Endodermal cell (in vitro differentiated cells): ENCODE data around the gene ITPK1. TPM values are rescaled to one million over a fixed set of nuclear protein-coding genes. Genes with fewer than 3 reads are reported as not detected.

Experiments
- DNase-seq: peaks from one replicate; pipeline ENCODE4 v3.0.0-alpha.2; 2017
- H3K27ac ChIP-seq: 2 replicates; pipeline ENCODE4 v1.5.1; 2013; ENCODE audit warnings: mild to moderate bottlenecking, low read depth, low read length, moderate library complexity
- H3K27me3 ChIP-seq: 2 replicates; pipeline ENCODE4 v1.6.1; 2013; ENCODE audit warnings: mild to moderate bottlenecking, low read length, moderate library complexity; ENCODE audit not compliant: insufficient read depth, control insufficient read depth, poor library complexity, severe bottlenecking
- H3K36me3 ChIP-seq: 2 replicates; pipeline ENCODE4 v1.7.0; 2013; ENCODE audit warnings: mild to moderate bottlenecking, low read length, moderate library complexity; ENCODE audit not compliant: control insufficient read depth, insufficient read depth
- H3K4me1 ChIP-seq: one replicate; pipeline ENCODE4 v1.7.0; 2013; ENCODE audit warnings: low read length; ENCODE audit not compliant: control insufficient read depth, insufficient read depth
- H3K4me3 ChIP-seq: 2 replicates; pipeline ENCODE4 v1.5.1; 2013; ENCODE audit warnings: mild to moderate bottlenecking, low read length, moderate library complexity
- H3K9ac ChIP-seq: 2 replicates; pipeline ENCODE4 v1.6.1; 2013; ENCODE audit warnings: mild to moderate bottlenecking, low read length, moderate library complexity; ENCODE audit not compliant: poor library complexity, severe bottlenecking; ENCODE audit errors: extremely low read depth
- H3K9me3 ChIP-seq: 2 replicates; pipeline ENCODE4 v1.6.1; 2013; ENCODE audit warnings: mild to moderate bottlenecking, low read length, moderate library complexity; ENCODE audit not compliant: control insufficient read depth
- H3K27ac Mint-ChIP-seq: 2 replicates; pipeline ENCODE4 v1.8.0; 2020; ENCODE audit warnings: mixed read lengths
- H3K27me3 Mint-ChIP-seq: 2 replicates; pipeline ENCODE4 v1.8.0; 2021; ENCODE audit warnings: mild to moderate bottlenecking, mixed read lengths; ENCODE audit not compliant: insufficient read depth
- H3K36me3 Mint-ChIP-seq: 2 replicates; pipeline ENCODE4 v1.8.0; 2020; ENCODE audit warnings: low read depth, mixed read lengths
- H3K4me1 Mint-ChIP-seq: 2 replicates; pipeline ENCODE4 v1.8.0; 2020; ENCODE audit warnings: mixed read lengths
- H3K4me3 Mint-ChIP-seq: 2 replicates; pipeline ENCODE4 v1.8.0; 2020; ENCODE audit warnings: mild to moderate bottlenecking, moderate library complexity, mixed read lengths
- H3K9me3 Mint-ChIP-seq: 2 replicates; pipeline ENCODE4 v1.8.0; 2020; ENCODE audit warnings: mild to moderate bottlenecking, mixed read lengths
- WGBS, 2 experiments: methylation state at CpG; one replicate each; pipeline versions ENCODE4 v1.1.5 to v1.1.7; 2013; ENCODE audit warnings: missing lambda C conversion rate in 2 of 2, mixed read lengths in 1 of 2; ENCODE audit not compliant: insufficient coverage in 1 of 2, insufficient read length in 1 of 2; 5-methylcytosine and 5-hydroxymethylcytosine counted together
- total RNA-seq, 2 donors: library from RNA; stranded (reverse); fragmentation: NEBNext Ultra II Directional in 1 of 2; extraction: Animal tissue kit (Norgen Biotek cat#: 25700) in 1 of 2; gene quantifications; 2 replicates in 1 of 2; 3 replicates in 1 of 2; pipeline ENCODE4 v1.2.1, GENCODE V29; 2021
- TF ChIP-seq, protein P1 (sequence below): fragments of 200-600 bp; sonication (generic); conservative IDR thresholded peaks from 2 replicates; pipeline ENCODE4 v1.5.0; 2021; ENCODE audit warnings: antibody characterized with exemption, mild to moderate bottlenecking

The ITPK1 gene
- total RNA-seq, 2 donors from 2014 or later = 59.9 to 66.9 TPM

DNA sequence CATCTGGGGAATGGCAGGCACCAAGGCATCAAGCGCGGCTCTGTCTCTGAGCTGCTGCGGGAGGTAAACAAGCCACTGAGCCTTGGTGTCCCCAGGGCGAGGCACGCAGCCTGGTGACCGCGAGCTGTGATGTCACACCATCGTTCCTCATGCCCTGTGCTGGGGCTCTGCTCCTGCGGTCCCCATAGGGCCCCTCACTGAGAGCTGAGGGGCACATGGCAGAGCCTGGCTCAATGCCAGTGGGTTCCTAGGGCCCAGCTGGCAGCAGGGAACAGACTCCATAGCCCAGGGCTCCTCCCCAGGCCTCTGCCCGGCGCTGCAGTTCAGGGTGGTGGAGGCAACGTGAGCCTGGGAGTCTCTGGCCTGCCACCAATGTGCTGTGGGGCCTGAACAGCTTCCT is 170.2 kb downstream of the ITPK1 start:
- no peaks in the 10 kb centered on the region for H3K9me3 ChIP-seq
- H3K4me1 ChIP-seq = no peaks in the 10 kb centered on the region
- H3K9ac ChIP-seq = no peak overlapping the region
- TF ChIP-seq, protein P1, sequence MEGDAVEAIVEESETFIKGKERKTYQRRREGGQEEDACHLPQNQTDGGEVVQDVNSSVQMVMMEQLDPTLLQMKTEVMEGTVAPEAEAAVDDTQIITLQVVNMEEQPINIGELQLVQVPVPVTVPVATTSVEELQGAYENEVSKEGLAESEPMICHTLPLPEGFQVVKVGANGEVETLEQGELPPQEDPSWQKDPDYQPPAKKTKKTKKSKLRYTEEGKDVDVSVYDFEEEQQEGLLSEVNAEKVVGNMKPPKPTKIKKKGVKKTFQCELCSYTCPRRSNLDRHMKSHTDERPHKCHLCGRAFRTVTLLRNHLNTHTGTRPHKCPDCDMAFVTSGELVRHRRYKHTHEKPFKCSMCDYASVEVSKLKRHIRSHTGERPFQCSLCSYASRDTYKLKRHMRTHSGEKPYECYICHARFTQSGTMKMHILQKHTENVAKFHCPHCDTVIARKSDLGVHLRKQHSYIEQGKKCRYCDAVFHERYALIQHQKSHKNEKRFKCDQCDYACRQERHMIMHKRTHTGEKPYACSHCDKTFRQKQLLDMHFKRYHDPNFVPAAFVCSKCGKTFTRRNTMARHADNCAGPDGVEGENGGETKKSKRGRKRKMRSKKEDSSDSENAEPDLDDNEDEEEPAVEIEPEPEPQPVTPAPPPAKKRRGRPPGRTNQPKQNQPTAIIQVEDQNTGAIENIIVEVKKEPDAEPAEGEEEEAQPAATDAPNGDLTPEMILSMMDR = no peak
- Mint-ChIP-seq H3K27me3 (no peaks in the 10 kb centered on the region), H3K4me1 (no peaks in the 10 kb centered on the region), H3K4me3 (no peak overlapping the region), H3K36me3 (peaks cover 22% of the 10 kb centered on the region), H3K9me3 (no peaks in the 10 kb centered on the region), H3K27ac (no peak overlapping the region)
- no peaks in the 10 kb centered on the region for H3K36me3 ChIP-seq
- WGBS, 2 experiments = 94 to 100% methylated on average over 5 to 12 of the region's 12 CpGs
- no peaks in the 10 kb centered on the region for H3K27me3 ChIP-seq
- DNase-seq = no peak
- no peak overlapping the region for H3K4me3 ChIP-seq
- no peak overlapping the region for H3K27ac ChIP-seq

DNA sequence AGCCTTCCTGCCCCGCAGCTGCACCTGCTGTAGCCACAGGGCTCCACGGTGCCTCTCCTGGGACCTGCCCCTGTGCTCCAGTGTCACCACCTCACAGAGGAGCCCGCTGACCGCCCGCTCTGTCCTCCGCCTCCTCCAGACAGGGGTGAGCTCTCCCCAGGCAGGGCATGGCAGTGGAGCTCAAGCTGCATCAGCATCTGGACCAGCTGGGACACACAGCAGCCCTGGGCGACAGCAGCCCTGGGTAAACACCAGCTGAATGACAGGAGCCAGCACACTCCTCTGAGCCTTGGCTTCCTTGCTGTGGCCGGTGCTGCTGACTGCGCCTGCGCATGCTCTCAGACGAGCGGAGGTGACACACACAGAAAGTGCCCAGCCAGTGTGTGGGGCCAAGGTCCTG is 170.7 kb downstream of the ITPK1 start:
- no peaks in the 10 kb centered on the region for H3K9me3 Mint-ChIP-seq
- H3K36me3 Mint-ChIP-seq = peaks cover 22% of the 10 kb centered on the region
- no peak overlapping the region for H3K27ac Mint-ChIP-seq
- H3K9ac ChIP-seq = no peak overlapping the region
- no peak for DNase-seq
- no peaks in the 10 kb centered on the region for H3K4me1 ChIP-seq
- TF ChIP-seq, protein P1 = no peak
- no peak overlapping the region for H3K27ac ChIP-seq
- 95 to 97% methylated on average over 6 to 12 of the region's 12 CpGs for WGBS, 2 experiments
- no peak overlapping the region for H3K4me3 ChIP-seq
- H3K4me1 Mint-ChIP-seq = no peaks in the 10 kb centered on the region
- no peaks in the 10 kb centered on the region for H3K27me3 ChIP-seq
- H3K9me3 ChIP-seq = no peaks in the 10 kb centered on the region
- no peaks in the 10 kb centered on the region for H3K36me3 ChIP-seq
- H3K27me3 Mint-ChIP-seq = no peaks in the 10 kb centered on the region
- no peak overlapping the region for H3K4me3 Mint-ChIP-seq

DNA sequence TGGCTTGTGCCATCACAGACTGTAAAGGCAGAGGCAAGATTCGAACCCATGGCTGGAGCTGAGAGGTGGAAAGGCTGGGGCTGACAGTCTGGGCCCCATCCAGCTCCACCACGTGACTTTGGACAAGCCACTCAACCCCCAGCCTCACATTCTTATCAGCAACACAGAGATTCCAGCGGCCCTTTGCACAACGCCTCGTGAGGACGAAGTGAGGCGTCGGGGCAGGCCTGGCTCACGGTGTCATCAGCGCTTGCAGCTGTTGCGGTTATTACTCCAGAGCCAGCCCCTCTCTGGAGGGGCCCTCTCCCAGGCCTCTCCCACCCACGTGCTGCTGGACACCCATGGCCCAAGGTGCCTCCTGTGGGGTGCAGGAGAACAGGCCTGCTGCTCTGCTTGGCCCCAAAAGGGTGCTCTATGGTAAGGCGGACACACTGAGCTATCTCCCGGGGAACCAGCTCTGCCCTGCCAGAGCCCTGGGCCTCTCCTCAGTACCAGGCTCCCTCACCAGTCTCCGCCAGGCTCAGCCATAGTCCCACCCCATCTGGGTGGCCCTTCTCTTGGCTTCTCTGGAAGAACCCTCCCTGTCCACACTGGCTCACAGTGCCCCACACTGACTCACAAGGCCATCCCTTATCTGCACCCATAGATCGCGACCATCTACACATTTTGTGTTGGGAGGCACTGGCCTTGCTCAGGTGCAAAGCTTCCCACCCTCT is 171.7 kb downstream of the ITPK1 start:
- H3K4me3 Mint-ChIP-seq = no peak overlapping the region
- H3K4me1 Mint-ChIP-seq = no peaks in the 10 kb centered on the region
- H3K9me3 ChIP-seq = no peaks in the 10 kb centered on the region
- H3K27me3 Mint-ChIP-seq = no peaks in the 10 kb centered on the region
- TF ChIP-seq, protein P1 = no peak
- H3K9me3 Mint-ChIP-seq = no peaks in the 10 kb centered on the region
- no peak overlapping the region for H3K4me3 ChIP-seq
- H3K27ac ChIP-seq = no peak overlapping the region
- peaks cover 22% of the 10 kb centered on the region for H3K36me3 Mint-ChIP-seq
- no peak for DNase-seq
- no peaks in the 10 kb centered on the region for H3K27me3 ChIP-seq
- H3K27ac Mint-ChIP-seq = no peak overlapping the region
- 93 to 98% methylated on average over 14 to 17 of the region's 17 CpGs for WGBS, 2 experiments
- no peaks in the 10 kb centered on the region for H3K4me1 ChIP-seq
- no peaks in the 10 kb centered on the region for H3K36me3 ChIP-seq
- no peak overlapping the region for H3K9ac ChIP-seq
